ACHN (cell line): ENCODE results near the gene CTU1.
A peak's percentile ranks its signal among the peaks of the same experiment; 100 is the strongest.

ENCODE experiments used
- DNase-seq: peaks from one replicate; pipeline ENCODE4 v3.0.0-alpha.2; 2015
- in situ Hi-C: cut with HindIII; loops from 2 replicates; pipeline ENCODE4 v1.10.0; 2017; ENCODE audit warnings: low sequenced_read_pairs, low pct_ligation_motif_present, low pct_unique_long_range_greater_than_20kb

CTU1 gene

DNA sequence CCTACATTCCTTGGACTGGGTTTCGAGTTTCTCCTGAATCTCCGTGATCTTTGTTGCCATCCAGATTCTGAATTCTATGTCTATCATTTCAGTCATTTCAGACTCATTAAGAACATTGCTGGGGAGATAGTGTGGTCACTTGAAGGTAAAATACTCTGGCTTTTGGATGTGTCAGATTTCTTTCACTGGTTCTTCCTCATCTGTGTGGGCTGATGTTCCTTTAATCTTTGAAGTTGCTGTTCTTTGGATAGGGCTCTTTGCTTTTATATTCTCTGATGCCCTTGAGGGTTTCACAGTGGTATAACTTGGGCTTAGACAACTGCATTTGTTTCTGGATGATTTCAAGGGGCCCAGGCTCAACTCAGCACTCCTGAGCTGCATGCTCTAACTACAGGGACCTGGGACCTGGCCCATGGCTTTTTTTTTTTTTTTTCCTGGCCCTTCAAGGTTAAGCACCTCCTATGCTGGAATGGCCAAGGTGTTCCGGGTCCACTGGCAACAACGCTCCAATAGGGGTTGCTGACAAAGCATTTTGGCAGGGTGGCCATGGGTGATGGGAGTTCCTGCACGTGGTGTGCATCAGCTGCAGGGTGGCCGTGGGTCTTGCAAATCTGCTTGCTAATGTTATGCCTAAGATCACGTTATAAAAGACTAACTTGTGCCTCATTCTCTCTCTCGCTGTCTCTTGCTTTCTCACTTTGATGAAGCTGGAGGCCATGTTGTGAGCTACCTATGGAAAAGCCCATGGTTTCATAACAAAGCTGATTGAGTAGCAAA is 28.0 kb upstream of the CTU1 start:
- DNase-seq, result no peak
- in situ Hi-C loops, result no loop called here

GRCh38 chr19:51135004-51135403 is 26.8 kb upstream of the CTU1 start:
- DNase-seq, result no peak
- in situ Hi-C loops, result no loop called here

DNA sequence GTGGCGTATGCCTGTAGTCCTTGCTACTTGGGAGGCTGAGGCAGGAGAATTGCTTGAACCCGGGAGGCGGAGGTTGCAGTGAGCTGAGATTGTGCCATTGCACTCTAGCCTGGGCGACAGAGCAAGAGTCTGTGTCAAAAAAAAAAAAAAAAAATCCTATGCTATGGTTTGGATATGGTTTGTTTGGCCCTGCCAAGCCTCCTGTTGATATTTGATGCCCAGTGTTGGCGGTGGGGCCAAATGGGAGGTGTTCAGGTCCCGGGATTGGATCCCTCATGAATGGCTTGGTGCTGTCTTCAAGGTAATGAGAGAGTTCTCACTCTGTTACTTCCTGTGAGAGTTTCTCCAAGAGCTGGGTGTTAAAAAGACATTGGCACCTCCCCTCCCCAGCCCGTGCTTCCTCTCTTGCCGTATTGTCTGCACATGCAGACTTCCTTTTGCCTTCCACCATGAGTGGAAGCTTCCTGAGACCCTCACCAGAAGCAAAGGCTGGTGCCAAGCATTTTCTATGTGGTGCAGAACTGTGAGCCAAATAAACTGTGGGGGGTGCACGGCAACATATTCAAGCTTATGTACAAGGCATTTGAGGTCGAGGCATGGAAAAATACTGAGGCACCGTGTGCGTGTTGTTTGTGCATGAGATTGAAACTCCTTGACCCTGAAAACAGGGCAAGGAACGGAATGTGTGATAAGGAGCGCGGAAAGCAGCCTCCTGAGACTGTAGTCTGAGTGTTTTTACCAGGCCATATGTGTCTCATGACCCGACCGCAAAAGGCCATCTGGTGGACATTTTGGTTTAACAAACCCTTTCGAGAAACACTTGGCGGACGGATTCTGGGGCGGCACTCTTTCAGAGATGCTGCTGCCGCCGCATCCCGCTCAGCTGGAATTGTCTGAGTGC is 23.8 kb upstream of the CTU1 start:
- DNase-seq, result no peak
- in situ Hi-C loops, result no loop called here

DNA sequence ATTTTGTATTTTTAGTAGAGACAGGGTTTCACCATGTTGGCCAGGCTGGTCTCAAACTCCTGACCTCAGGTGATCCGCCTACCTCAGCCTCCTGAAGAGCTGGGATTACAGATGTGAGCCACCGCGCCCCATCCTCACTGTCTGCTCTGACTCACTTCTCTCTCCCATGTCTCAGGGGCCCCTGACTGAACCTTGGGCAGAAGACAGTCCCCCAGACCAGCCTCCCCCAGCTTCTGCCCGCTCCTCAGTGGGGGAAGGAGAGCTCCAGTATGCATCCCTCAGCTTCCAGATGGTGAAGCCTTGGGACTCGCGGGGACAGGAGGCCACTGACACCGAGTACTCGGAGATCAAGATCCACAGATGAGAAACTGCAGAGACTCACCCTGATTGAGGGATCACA is 21.5 kb upstream of the CTU1 start:
- in situ Hi-C loops, result no loop called here
- DNase-seq, result no peak

DNA sequence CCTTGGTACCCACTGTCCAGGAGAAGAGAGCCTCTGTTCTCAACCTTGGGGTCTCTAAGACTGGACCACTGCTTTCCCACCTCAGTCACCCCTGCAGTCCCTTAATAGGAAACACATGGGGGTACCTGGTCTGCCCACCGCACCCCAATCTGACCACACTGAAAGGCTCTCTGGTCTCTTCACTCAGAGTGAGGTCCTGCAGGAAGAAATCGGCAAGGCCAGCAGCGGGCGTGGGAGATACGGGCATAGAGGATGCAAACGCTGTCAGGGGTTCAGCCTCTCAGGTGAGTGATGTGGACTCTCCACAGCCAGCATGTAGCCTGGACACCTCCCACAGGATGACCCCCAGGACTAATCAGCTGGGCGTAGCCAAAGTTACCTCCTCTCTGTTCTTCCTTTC is 20.0 kb upstream of the CTU1 start:
- in situ Hi-C loops, result no loop called here
- DNase-seq, result no peak

- no peak for DNase-seq
- in situ Hi-C loops, result no loop called here
Observed at GRCh38 chr19:51127755-51128154, 19.5 kb upstream of the CTU1 start.

DNA sequence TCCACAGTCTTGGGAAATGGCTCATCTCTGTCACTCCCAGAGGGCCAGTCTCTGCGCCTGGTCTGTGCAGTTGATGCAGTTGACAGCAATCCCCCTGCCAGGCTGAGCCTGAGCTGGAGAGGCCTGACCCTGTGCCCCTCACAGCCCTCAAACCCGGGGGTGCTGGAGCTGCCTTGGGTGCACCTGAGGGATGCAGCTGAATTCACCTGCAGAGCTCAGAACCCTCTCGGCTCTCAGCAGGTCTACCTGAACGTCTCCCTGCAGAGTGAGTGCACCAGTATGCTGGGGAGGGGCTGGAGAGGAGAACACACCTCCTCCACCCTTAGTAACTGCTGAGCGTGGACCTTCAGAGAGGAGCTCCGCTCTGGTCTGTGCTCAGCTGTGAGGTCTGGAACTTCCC is 18.8 kb upstream of the CTU1 start:
- no peak for DNase-seq
- in situ Hi-C loops, result no loop called here

DNA sequence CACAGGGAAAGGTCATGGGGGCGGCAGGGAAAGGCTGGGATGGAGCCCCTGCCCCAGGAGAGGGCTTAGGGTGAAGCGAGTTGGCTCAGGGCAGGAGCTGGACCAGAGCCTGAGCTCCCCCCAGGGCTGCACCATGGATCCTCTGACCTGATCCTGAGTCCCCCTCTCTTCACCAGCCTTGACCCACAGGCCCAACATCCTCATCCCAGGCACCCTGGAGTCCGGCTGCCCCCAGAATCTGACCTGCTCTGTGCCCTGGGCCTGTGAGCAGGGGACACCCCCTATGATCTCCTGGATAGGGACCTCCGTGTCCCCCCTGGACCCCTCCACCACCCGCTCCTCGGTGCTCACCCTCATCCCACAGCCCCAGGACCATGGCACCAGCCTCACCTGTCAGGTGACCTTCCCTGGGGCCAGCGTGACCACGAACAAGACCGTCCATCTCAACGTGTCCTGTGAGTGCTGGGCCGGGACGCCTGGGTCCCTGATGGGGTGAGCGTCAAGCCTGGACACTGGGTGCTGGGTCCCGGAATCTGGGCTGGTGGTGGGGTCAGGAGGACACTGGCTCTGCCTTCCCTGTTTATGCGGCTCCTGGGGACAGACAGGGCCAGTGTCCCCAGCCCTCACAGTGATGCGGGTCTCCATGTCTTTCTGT is 17.3 kb upstream of the CTU1 start:
- DNase-seq, result no peak
- in situ Hi-C loops, result no loop called here

GRCh38 chr19:51124729-51125128 is 16.5 kb upstream of the CTU1 start, which contains the start of gene SIGLEC9:
Gene SIGLEC9 (plus strand): TSS chr19:51124906. CDS start chr19:51124975, 69 bp downstream.
- DNase-seq, result no peak
- in situ Hi-C loops, result no loop called here

GRCh38 chr19:51124216-51124615 is 16.0 kb upstream of the CTU1 start:
- DNase-seq, result no peak
- in situ Hi-C loops, result no loop called here

GRCh38 chr19:51123802-51124201 is 15.6 kb upstream of the CTU1 start:
- DNase-seq, result no peak
- in situ Hi-C loops, result no loop called here

DNA sequence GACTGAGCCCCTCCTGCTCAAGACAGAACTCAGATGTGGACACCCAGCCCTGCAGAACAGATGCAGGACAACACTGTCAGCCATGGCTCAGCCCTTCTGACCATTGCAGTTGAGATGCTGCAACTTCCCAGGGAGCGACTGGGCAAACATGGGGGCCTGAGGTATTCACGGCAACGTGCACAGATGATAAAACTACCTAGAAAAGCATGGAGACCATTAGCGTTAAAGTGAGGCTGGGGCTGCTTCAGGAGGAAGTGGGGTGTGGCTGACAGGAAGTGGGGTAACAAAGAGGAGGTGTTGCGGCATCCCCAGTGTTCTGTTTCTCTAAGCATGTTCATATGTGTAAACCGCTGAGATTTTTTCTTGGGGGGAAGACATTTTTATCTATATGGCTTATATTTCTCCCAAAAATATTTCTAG is 15.2 kb upstream of the CTU1 start:
- no peak for DNase-seq
- in situ Hi-C loops, result no loop called here

GRCh38 chr19:51122112-51122981 is 14.1 kb upstream of the CTU1 start:
- DNase-seq, result peak; percentile 35
- in situ Hi-C loops, result no loop called here

- in situ Hi-C loops, result no loop called here
- no peak for DNase-seq
Observed at GRCh38 chr19:51121257-51121656, 13.0 kb upstream of the CTU1 start.

- DNase-seq, result no peak
- in situ Hi-C loops, result no loop called here
Observed at GRCh38 chr19:51120160-51120559, 12.0 kb upstream of the CTU1 start.

DNA sequence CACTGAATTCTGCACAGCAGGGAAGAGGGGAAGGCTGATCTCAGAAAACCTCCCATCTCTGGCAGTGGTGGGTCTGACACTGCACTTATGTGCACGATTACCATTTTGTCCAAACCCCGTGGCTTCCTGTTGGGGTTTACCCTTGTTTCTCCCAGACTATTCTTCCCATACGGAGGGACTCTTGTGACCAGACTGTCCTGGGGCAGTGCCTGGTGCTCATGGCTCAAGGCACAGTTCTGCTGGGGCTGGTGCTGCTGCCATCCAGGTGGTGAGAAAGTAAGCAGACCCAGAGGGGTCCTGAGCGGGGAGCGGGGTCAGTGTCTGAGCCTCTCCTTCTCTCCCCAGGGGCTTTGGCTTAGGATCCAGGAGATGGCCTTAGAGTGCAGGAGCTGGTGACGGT is 11.4 kb upstream of the CTU1 start:
- in situ Hi-C loops, result no loop called here
- DNase-seq, result no peak

DNA sequence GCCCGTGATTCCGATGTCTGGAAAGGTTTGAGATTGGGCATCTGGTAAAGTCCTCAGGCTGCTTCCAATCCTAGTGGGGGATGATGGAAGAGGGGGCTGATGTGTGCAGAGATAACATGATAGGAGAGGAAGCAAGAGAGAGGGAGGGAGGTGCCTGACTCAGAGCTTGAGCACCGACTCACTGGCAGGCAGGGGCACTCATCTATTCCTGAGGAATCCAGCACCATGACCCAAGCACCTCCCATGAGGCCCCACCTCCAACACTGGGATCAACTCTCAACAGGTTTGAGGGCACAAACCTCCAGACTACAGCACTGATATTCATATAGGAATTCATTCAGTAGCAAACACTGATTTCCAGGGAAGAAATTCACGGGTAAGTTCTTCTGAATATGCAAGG is 10.9 kb upstream of the CTU1 start:
- no peak for DNase-seq
- in situ Hi-C loops, result no loop called here

GRCh38 chr19:51116736-51117286 is 8.6 kb upstream of the CTU1 start:
- DNase-seq, result no peak
- in situ Hi-C loops, result no loop called here
